Bronchial epithelial cell (primary cell): Measurements from ENCODE around the gene FAXDC2. TPM values are rescaled to one million over a fixed set of nuclear protein-coding genes. Genes with fewer than 3 reads are reported as not detected.

Source experiments
- DNase-seq: peaks from one replicate; pipeline ENCODE4 v3.0.0-alpha.2; 2010; ENCODE audit warnings: low read depth
- FAIRE-seq: peaks from 2 replicates; lab custom pipeline; 2011; peaks lifted over from hg19 to GRCh38; lab: Jason Lieb, UNC
- H3K27me3 ChIP-seq: 2 replicates; pipeline ENCODE4 v1.5.1; 2011; ENCODE audit warnings: low read length; ENCODE audit not compliant: control insufficient read depth, insufficient read depth
- H3K36me3 ChIP-seq: 2 replicates; pipeline ENCODE4 v1.5.1; 2011; ENCODE audit warnings: low read length; ENCODE audit not compliant: control insufficient read depth, insufficient read depth
- H3K4me3 ChIP-seq: 2 replicates; pipeline ENCODE4 v1.5.1; 2011; ENCODE audit warnings: mild to moderate bottlenecking, low read depth, low read length, control low read depth
- total RNA-seq: library from RNA; depleted of rRNA; stranded (reverse); fragments of >200 nt; gene quantifications from 2 replicates; pipeline ENCODE4 v1.2.1, GENCODE V29; 2014
- TF ChIP-seq, protein P1 (sequence below): IDR thresholded peaks from 2 replicates; pipeline ENCODE4 v1.5.1; 2011; ENCODE audit warnings: mild to moderate bottlenecking, moderate library complexity, low read length, control low read depth, inconsistent platforms; ENCODE audit not compliant: insufficient read depth, severe bottlenecking

Gene FAXDC2, protein sequence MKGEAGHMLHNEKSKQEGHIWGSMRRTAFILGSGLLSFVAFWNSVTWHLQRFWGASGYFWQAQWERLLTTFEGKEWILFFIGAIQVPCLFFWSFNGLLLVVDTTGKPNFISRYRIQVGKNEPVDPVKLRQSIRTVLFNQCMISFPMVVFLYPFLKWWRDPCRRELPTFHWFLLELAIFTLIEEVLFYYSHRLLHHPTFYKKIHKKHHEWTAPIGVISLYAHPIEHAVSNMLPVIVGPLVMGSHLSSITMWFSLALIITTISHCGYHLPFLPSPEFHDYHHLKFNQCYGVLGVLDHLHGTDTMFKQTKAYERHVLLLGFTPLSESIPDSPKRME
- 0.13 and 1.1 TPM in 2 replicates for total RNA-seq

DNA sequence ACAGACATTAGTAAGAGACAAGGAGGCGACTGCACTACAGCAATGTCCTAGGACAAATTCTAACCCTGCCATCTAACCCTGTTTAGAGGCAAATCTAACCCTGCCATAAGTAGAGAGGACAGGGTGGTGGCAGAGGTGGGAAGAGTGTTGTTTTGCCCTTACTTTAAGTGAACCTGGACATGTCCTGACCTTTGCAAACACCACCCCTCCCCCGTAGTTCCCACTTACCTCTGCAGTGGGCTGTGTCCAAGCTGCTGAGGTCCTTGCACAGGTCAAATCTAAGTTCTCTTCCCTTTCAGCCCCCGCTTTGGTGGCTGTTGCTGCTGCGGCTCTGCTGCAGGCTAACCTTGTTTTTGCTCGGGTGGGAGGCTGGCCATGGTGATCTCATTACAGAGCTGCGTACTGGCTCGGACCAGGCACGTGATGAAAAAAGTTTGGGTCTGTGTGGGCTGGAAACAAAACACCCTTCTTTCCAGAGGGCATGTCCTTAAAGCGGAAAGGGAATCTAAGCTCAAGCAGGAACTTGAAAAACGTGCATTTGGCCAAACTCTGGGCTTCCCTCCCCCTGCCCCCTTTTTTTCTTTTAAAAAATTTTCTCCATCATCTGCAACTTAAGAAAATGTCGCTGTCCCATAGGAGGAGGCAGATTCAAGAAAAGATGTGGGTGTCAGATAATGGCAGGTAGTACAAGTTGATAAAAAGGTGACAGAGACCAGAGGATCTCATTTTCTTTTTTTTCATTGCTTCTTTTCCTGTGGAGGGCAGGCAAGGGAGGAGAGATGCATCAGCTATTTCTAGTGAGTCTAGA lies at the start of gene FAXDC2:
Gene FAXDC2 (minus strand): TSS at position 349 of the 808 bp plus-strand sequence. CDS start 12,425 bp downstream, outside the sequence.
- no peak for FAIRE-seq
- peak; percentile 46 for DNase-seq
- Histone ChIP-seq H3K36me3 (no peaks in the 10 kb centered on the region), H3K27me3 (no peaks in the 10 kb centered on the region), H3K4me3 (no peak within 1 kb of the TSS)
- TF ChIP-seq, protein P1, sequence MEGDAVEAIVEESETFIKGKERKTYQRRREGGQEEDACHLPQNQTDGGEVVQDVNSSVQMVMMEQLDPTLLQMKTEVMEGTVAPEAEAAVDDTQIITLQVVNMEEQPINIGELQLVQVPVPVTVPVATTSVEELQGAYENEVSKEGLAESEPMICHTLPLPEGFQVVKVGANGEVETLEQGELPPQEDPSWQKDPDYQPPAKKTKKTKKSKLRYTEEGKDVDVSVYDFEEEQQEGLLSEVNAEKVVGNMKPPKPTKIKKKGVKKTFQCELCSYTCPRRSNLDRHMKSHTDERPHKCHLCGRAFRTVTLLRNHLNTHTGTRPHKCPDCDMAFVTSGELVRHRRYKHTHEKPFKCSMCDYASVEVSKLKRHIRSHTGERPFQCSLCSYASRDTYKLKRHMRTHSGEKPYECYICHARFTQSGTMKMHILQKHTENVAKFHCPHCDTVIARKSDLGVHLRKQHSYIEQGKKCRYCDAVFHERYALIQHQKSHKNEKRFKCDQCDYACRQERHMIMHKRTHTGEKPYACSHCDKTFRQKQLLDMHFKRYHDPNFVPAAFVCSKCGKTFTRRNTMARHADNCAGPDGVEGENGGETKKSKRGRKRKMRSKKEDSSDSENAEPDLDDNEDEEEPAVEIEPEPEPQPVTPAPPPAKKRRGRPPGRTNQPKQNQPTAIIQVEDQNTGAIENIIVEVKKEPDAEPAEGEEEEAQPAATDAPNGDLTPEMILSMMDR: no peak

DNA sequence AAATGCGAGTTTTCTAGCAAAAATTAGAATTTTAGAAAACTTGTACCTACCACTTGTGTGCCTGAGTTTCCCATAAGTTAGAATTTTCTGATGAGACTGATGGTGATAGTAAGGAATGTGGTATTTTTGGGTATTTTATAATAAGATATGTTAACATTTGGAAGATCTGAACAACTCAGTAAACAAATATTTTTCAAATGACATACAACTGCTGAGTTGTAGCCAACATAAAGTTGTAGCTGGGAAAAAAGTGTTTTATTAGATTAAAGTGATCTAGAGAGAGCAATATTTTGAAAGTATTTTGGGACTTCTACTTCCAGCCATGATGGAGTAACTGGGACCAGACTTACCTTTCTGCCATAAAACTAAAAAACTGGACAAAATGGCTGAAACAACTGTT lies 49.7 kb upstream of the FAXDC2 start:
- TF ChIP-seq, protein P1: no peak
- DNase-seq (no peak), FAIRE-seq (no peak)
- peaks cover 9% of the 10 kb centered on the region for H3K36me3 ChIP-seq
- no peaks in the 10 kb centered on the region for H3K27me3 ChIP-seq
- no peak overlapping the region for H3K4me3 ChIP-seq

DNA sequence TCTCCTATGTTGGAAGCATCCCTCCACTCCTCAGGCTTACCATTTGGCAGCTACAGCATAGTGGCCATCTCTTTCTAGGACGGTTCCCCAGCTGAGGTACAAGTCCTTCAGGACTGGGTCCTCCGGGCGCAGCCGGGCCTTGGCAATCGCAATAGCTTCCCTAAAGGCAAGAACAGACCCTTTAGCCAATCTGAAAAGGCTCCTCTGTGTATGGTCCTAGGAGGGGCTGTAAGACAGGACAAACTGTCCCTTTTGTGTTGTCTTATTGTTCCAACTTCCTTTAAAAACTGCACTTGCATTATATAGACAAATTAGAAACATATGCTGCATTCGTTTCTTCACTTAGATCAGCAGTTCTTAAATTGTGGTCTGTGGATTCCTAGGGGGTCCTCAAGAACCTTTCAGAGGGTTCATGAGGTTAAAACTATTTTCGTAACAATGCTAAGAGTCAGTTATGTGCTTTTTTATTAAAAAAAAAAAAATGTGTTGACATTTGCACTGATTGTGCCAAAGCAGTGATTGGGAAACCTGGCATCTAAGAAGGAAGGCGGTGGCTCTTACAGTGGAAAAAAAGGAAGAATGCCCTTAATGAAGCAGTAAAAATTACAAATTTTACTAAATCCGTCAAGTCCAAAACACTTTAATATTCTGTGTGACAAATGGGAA lies 48.9 kb upstream of the FAXDC2 start:
- TF ChIP-seq, protein P1: no peak
- peaks cover 9% of the 10 kb centered on the region for H3K36me3 ChIP-seq
- DNase-seq (no peak), FAIRE-seq (no peak)
- no peak overlapping the region for H3K4me3 ChIP-seq
- no peaks in the 10 kb centered on the region for H3K27me3 ChIP-seq

DNA sequence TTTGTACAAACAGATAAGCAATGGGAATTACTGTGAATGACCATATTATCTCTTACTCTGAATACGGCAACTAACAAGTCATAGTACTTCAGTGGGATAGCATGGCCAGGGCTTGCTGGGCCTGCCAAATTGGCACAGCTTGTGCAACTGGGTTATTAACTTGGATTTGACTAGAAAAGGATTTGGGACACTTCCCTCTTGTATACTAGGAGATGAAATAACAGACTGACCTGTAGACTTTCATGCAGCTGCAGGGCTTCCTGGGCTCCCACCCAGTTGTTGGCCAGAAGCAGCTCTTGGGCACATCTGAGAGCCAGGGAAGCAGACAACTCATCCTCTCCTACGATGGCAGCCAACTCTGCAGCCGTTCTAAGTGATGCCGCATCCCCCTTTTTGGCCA lies 47.8 kb upstream of the FAXDC2 start:
- TF ChIP-seq, protein P1: no peak
- H3K27me3 ChIP-seq: no peaks in the 10 kb centered on the region

DNA sequence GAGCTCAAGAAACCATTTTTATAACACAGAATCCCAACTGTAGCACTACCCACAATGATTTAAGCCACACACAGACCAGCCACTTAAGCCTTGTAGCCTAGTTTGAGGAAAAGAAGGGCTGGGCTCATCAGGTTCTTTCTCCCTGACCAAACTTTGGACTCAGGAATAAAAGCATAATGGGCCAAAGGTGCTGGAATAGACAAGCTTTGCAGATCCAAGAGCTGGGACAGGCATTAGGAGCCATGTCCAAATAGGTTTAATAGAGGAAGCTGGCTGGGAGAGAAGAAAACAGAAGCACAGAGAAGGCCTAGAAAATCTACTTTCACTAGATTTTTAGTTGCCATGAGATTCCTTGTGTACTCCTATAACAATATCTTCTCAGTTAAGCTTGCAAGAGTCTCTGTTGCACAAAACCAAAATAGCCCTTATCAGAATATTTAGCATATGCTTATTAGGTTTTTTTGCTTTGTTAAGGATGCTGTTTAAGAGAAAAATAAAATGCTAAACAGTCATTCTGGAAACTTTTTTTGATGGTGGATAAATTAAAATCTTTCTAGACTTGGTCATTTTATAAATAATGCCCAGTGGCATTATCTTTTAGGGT lies 46.3 kb upstream of the FAXDC2 start:
- H3K27me3 ChIP-seq: no peaks in the 10 kb centered on the region
- TF ChIP-seq, protein P1: no peak
- DNase-seq (no peak), FAIRE-seq (no peak)
- H3K36me3 ChIP-seq: peaks cover 11% of the 10 kb centered on the region
- no peak overlapping the region for H3K4me3 ChIP-seq

More for the DNA sequence above, 47.8 kb upstream of the FAXDC2 start:
- peaks cover 10% of the 10 kb centered on the region for H3K36me3 ChIP-seq
- DNase-seq (no peak), FAIRE-seq (no peak)
- H3K4me3 ChIP-seq: no peak overlapping the region
